GM12878 (cell line): ENCODE results near the gene OLFML2A. TPM values are rescaled to one million over a fixed set of nuclear protein-coding genes. Genes with fewer than 3 reads are reported as not detected.

Source experiments
- ASH2L ChIP-seq: fragments of 300-600, 200-600 bp; sonication (generic); IDR thresholded peaks from 2 replicates; pipeline ENCODE4 v1.6.1; 2017; ENCODE audit warnings: low read depth, mild to moderate bottlenecking, borderline replicate concordance
- CUX1 ChIP-seq: IDR thresholded peaks from 2 replicates; pipeline ENCODE4 v1.6.1; 2012; ENCODE audit warnings: improper control_type of control experiment, low read depth, low read length; ENCODE audit not compliant: insufficient replicate concordance
- HDGF ChIP-seq: fragments of 450-650 bp; IDR thresholded peaks from 2 replicates; pipeline ENCODE4 v1.6.1; 2016; ENCODE audit warnings: antibody characterized with exemption
- MLLT1 ChIP-seq: fragments of 450-650 bp; IDR thresholded peaks from 2 replicates; pipeline ENCODE4 v1.6.1; 2016; ENCODE audit warnings: mild to moderate bottlenecking
- SMC3 ChIP-seq: IDR thresholded peaks from 2 replicates; pipeline ENCODE4 v1.6.1; 2011; ENCODE audit warnings: low read length, improper control_type of control experiment, borderline replicate concordance
- ZBTB40 ChIP-seq: fragments of 450-650 bp; IDR thresholded peaks from 2 replicates; pipeline ENCODE4 v1.6.1; 2016; ENCODE audit warnings: mild to moderate bottlenecking, moderate library complexity, borderline replicate concordance
- polyA plus RNA-seq, 11 experiments: library from polyadenylated mRNA; depleted of rRNA in 4 of 11; unstranded in 6 of 11; stranded (reverse) in 5 of 11; fragments of >200 nt; fragmentation: Nextera tagmentation in 4 of 11; fragmentation: Illumina TruSeq in 1 of 11; extraction: Ambion mirVana in 4 of 11; extraction: Trizol in 1 of 11; gene quantifications; 1 replicate in 1 of 11; 2 replicates in 10 of 11; pipeline versions ENCODE4 v1.2.1 to v1.2.3, GENCODE V29; 2011 to 2016; ENCODE audit warnings: inconsistent platforms in 2 of 11, missing spikeins in 2 of 11, low read depth in 1 of 11
- total RNA-seq, 4 experiments: library from RNA; depleted of rRNA in 3 of 4; stranded (reverse); fragments of >200 nt in 3 of 4; fragmentation: Illumina TruSeq in 1 of 4; extraction: Trizol in 1 of 4; gene quantifications; 2 replicates each; pipeline versions ENCODE4 v1.2.1 to v1.2.3, GENCODE V29; 2013 to 2021

The OLFML2A gene
- total and polyA plus RNA-seq, 10 of the 15 experiments (the other 5 are each of a cell fraction or from before 2014, with no cell fraction given): 0.02 to 0.13 (median 0.10) TPM; not detected in 4

GRCh38 chr9:124831642-124832364, 54.9 kb downstream of the OLFML2A start (continued):
- TF ChIP-seq ZBTB40: no peak
- no peak for TF ChIP-seq CUX1
- TF ChIP-seq HDGF: no peak
- no peak for TF ChIP-seq ASH2L
- no peak for TF ChIP-seq MLLT1
- TF ChIP-seq SMC3: no peak
- TF ChIP-seq, all 136 proteins: peak for 0
